HCT116 (cell line): ENCODE data around the gene GPAT3. TPM values are rescaled to one million over a fixed set of nuclear protein-coding genes. Genes with fewer than 3 reads are reported as not detected.

ENCODE experiments used
- ATAC-seq: fragments of 200-7000 bp; cut with Tn5 transposase; 2 replicates; pipeline ENCODE4 v1.9.1; 2020; ENCODE audit warnings: mild to moderate bottlenecking, moderate library complexity
- BruUV-seq: library from RNA; stranded (reverse); fragments of 400-500 nt; replicated peaks from 2 replicates; lab custom pipeline; 2021; lab: Mats Ljungman, UMichigan
- CTCF ChIA-PET: fragments of 300-600 bp; sonication (Branson Sonifier 250); formaldehyde crosslinking; loops from one replicate; lab custom pipeline; 2021; ENCODE audit warnings: antibody characterized with exemption; lab: Charles Lee
- POLR2A ChIA-PET: fragments of 300-600, 350-600 bp; sonication (Branson Sonifier 250); formaldehyde crosslinking; loops from one replicate; lab custom pipeline; 2021; ENCODE audit warnings: antibody characterized with exemption; lab: Charles Lee
- RAD21 ChIA-PET, 2 experiments: fragments of 300-600 bp; sonication (Branson Sonifier 250); formaldehyde crosslinking; loops; one replicate each; lab custom pipeline; 2023; ENCODE audit warnings: low total read pairs in 2 of 2; ENCODE audit not compliant: uncharacterized antibody in 2 of 2, unreplicated experiment in 2 of 2, low non-redundant PET in 1 of 2; lab: Charles Lee
- DNase-seq: peaks from one replicate; pipeline ENCODE4 v3.0.0-alpha.2; 2010; ENCODE audit warnings: low read depth, low spot score
- H2AFZ ChIP-seq: fragments of 200-600 bp; shearing (Covaris generic), sonication (generic); 2 replicates; pipeline ENCODE4 v1.6.1; 2017; ENCODE audit warnings: low read depth, mixed run types, mixed read lengths, antibody characterized with exemption, low read length; ENCODE audit not compliant: poor library complexity, severe bottlenecking
- H3K27ac ChIP-seq: 2 replicates; pipeline ENCODE4 v1.5.1; 2012; ENCODE audit warnings: low read depth, low read length
- H3K27me3 ChIP-seq: fragments of 200-600 bp; sonication (generic); 2 replicates; pipeline ENCODE4 v1.6.1; 2016; ENCODE audit warnings: mixed run types, low read length, mixed read lengths; ENCODE audit not compliant: insufficient read depth
- H3K36me3 ChIP-seq, 2 experiments: fragments of 200-500 bp in 1 of 2; fragments of 200-600 bp in 1 of 2; sonication (Bioruptor generic) in 1 of 2; sonication (generic) in 1 of 2; 2 replicates each; pipeline versions ENCODE4 v1.5.1 to v1.6.1; 2014 to 2016; ENCODE audit warnings: low read length in 2 of 2, inconsistent platforms in 1 of 2, mixed read lengths in 1 of 2, mixed run types in 1 of 2; ENCODE audit not compliant: insufficient read depth in 2 of 2, control insufficient read depth in 1 of 2
- H3K4me1 ChIP-seq, 2 experiments: fragments of 200-600 bp in 1 of 2; sonication (generic) in 1 of 2; 2 replicates each; pipeline versions ENCODE4 v1.5.1 to v1.6.1; 2012 to 2017; ENCODE audit warnings: low read length in 2 of 2, inconsistent platforms in 1 of 2, mild to moderate bottlenecking in 1 of 2, mixed read lengths in 1 of 2, mixed run types in 1 of 2, moderate library complexity in 1 of 2; ENCODE audit not compliant: insufficient read depth in 2 of 2, control insufficient read depth in 1 of 2
- H3K4me2 ChIP-seq: fragments of 200-600 bp; sonication (generic); 2 replicates; pipeline ENCODE4 v1.6.1; 2017; ENCODE audit warnings: mixed run types, low read length, mixed read lengths
- H3K4me3 ChIP-seq, 2 experiments: fragments of 200-600 bp in 1 of 2; sonication (generic) in 1 of 2; replicated peaks in 1 of 2; 2 replicates each; pipeline ENCODE4 v1.5.1; 2011 to 2016; ENCODE audit warnings: low read length in 2 of 2, control low read depth in 1 of 2, low read depth in 1 of 2, mild to moderate bottlenecking in 1 of 2, mixed read lengths in 1 of 2, mixed run types in 1 of 2
- H3K79me2 ChIP-seq: fragments of 200-600 bp; sonication (generic); 2 replicates; pipeline ENCODE4 v1.6.1; 2017; ENCODE audit warnings: mild to moderate bottlenecking, mixed run types, low read length, moderate library complexity, mixed read lengths; ENCODE audit not compliant: insufficient read depth
- H3K9ac ChIP-seq: fragments of 200-600 bp; sonication (generic); 2 replicates; pipeline ENCODE4 v1.6.1; 2016; ENCODE audit warnings: low read length, mixed read lengths
- H3K9me2 ChIP-seq: fragments of 200-600 bp; sonication (generic), shearing (Covaris generic); 2 replicates; pipeline ENCODE4 v1.6.1; 2017; ENCODE audit warnings: mixed run types, mild to moderate bottlenecking, moderate library complexity; ENCODE audit not compliant: insufficient read depth
- H3K9me3 ChIP-seq, 2 experiments: fragments of 200-500 bp in 1 of 2; fragments of 200-600 bp in 1 of 2; sonication (Bioruptor generic) in 1 of 2; sonication (generic) in 1 of 2; 2 replicates each; pipeline ENCODE4 v1.6.1; 2014 to 2017; ENCODE audit warnings: low read length in 2 of 2, mixed read lengths in 2 of 2, inconsistent platforms in 1 of 2, low read depth in 1 of 2, mild to moderate bottlenecking in 1 of 2, mixed run types in 1 of 2, moderate library complexity in 1 of 2; ENCODE audit not compliant: control insufficient read depth in 1 of 2, insufficient read depth in 1 of 2
- H4K20me1 ChIP-seq: fragments of 200-600 bp; sonication (generic), shearing (Covaris generic); 2 replicates; pipeline ENCODE4 v1.6.1; 2017; ENCODE audit warnings: mixed run types, mild to moderate bottlenecking, moderate library complexity; ENCODE audit not compliant: insufficient read depth
- EGR1 ChIP-seq: IDR thresholded peaks from 2 replicates; pipeline ENCODE4 v1.6.1; 2012; ENCODE audit warnings: low read depth
- EZH2 ChIP-seq: fragments of 200-600 bp; sonication (generic); IDR thresholded peaks from 2 replicates; pipeline ENCODE4 v1.6.1; 2017; ENCODE audit warnings: antibody characterized with exemption, mixed run types
- POLR2A ChIP-seq: IDR thresholded peaks from 2 replicates; pipeline ENCODE4 v1.7.0; 2011; ENCODE audit warnings: borderline replicate concordance; ENCODE audit not compliant: insufficient read depth, insufficient read length; ENCODE audit errors: extremely low read depth
- RAD21 ChIP-seq: IDR thresholded peaks from 2 replicates; pipeline ENCODE4 v1.6.1; 2012; ENCODE audit warnings: low read depth, mild to moderate bottlenecking
- SIN3A ChIP-seq: IDR thresholded peaks from 2 replicates; pipeline ENCODE4 v1.6.1; 2012; ENCODE audit warnings: low read depth
- SP1 ChIP-seq: IDR thresholded peaks from 2 replicates; pipeline ENCODE4 v1.6.1; 2012; ENCODE audit warnings: low read depth
- SRF ChIP-seq: IDR thresholded peaks from 2 replicates; pipeline ENCODE4 v1.6.1; 2012; ENCODE audit warnings: low read depth
- TCF7L2 ChIP-seq: IDR thresholded peaks from 2 replicates; pipeline ENCODE4 v1.7.0; 2011; ENCODE audit warnings: borderline replicate concordance, inconsistent platforms; ENCODE audit not compliant: insufficient read depth, insufficient read length; ENCODE audit errors: extremely low read depth
- ZNF274 ChIP-seq: fragments of 200-500 bp; sonication (Bioruptor generic); IDR thresholded peaks from 2 replicates; pipeline ENCODE4 v1.6.1; 2014; ENCODE audit warnings: mild to moderate bottlenecking, low read depth, low read length, inconsistent platforms
- intact Hi-C: fragments of 100-400 bp; cut with micrococcal nuclease; formaldehyde crosslinking; loops from 2 replicates; pipeline ENCODE4 v1.10.0; 2022
- total RNA-seq: library from RNA; stranded (reverse); gene quantifications from one replicate; pipeline ENCODE4 v1.2.1, GENCODE V29; 2021; ENCODE audit not compliant: unreplicated experiment
- TF ChIP-seq, protein P1 (sequence below): IDR thresholded peaks from 2 replicates; pipeline ENCODE4 v1.6.1; 2012; ENCODE audit warnings: low read depth
- TF ChIP-seq, protein P2 (sequence below): IDR thresholded peaks from 2 replicates; pipeline ENCODE4 v1.6.1; 2012
- TF ChIP-seq, protein P3 (sequence below), 3 experiments: fragments of 200-600 bp in 1 of 3; sonication (generic) in 1 of 3; IDR thresholded peaks in 2 of 3; conservative IDR thresholded peaks in 1 of 3; 2 replicates each; pipeline ENCODE4 v1.5.1; 2012 to 2017; ENCODE audit warnings: low read depth in 2 of 3, low read length in 2 of 3, antibody characterized with exemption in 1 of 3, borderline replicate concordance in 1 of 3, control low read depth in 1 of 3, mild to moderate bottlenecking in 1 of 3, mixed read lengths in 1 of 3, mixed run types in 1 of 3, moderate library complexity in 1 of 3; ENCODE audit not compliant: insufficient read depth in 1 of 3

Gene GPAT3
- total RNA-seq, 1 experiment from 2014 or later = 36.7 TPM

DNA sequence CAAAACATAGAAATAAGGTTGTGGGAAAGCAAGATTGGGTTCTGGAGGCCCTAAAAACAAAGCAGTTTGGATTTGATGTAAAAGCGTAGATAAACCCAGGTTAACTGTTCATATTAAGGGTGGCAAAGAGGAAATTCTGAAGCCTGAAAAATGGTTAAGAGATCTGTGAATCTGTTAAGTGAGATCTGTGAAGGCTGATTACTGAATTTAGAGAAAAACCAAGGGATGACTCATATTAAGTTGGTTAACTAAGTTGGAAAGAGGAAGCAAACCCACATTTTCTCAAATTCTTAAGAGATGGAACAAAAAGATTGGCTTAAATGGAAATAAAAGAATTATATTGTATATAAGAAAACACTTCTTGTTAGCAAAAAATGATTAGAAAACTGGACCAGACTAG is 22.8 kb downstream of the GPAT3 start:
- ChIA-PET POLR2A (no interaction called here), RAD21 (no interaction called here), CTCF (no interaction called here)
- TF ChIP-seq EGR1 (no peak), RAD21 (no peak), SIN3A (no peak), TCF7L2 (no peak), SP1 (no peak), SRF (no peak), ZNF274 (no peak), POLR2A (no peak), EZH2 (no peak)
- TF ChIP-seq, protein P1, sequence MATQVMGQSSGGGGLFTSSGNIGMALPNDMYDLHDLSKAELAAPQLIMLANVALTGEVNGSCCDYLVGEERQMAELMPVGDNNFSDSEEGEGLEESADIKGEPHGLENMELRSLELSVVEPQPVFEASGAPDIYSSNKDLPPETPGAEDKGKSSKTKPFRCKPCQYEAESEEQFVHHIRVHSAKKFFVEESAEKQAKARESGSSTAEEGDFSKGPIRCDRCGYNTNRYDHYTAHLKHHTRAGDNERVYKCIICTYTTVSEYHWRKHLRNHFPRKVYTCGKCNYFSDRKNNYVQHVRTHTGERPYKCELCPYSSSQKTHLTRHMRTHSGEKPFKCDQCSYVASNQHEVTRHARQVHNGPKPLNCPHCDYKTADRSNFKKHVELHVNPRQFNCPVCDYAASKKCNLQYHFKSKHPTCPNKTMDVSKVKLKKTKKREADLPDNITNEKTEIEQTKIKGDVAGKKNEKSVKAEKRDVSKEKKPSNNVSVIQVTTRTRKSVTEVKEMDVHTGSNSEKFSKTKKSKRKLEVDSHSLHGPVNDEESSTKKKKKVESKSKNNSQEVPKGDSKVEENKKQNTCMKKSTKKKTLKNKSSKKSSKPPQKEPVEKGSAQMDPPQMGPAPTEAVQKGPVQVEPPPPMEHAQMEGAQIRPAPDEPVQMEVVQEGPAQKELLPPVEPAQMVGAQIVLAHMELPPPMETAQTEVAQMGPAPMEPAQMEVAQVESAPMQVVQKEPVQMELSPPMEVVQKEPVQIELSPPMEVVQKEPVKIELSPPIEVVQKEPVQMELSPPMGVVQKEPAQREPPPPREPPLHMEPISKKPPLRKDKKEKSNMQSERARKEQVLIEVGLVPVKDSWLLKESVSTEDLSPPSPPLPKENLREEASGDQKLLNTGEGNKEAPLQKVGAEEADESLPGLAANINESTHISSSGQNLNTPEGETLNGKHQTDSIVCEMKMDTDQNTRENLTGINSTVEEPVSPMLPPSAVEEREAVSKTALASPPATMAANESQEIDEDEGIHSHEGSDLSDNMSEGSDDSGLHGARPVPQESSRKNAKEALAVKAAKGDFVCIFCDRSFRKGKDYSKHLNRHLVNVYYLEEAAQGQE = no peak
- TF ChIP-seq, protein P2, sequence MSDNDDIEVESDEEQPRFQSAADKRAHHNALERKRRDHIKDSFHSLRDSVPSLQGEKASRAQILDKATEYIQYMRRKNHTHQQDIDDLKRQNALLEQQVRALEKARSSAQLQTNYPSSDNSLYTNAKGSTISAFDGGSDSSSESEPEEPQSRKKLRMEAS = no peak
- TF ChIP-seq, protein P3, sequence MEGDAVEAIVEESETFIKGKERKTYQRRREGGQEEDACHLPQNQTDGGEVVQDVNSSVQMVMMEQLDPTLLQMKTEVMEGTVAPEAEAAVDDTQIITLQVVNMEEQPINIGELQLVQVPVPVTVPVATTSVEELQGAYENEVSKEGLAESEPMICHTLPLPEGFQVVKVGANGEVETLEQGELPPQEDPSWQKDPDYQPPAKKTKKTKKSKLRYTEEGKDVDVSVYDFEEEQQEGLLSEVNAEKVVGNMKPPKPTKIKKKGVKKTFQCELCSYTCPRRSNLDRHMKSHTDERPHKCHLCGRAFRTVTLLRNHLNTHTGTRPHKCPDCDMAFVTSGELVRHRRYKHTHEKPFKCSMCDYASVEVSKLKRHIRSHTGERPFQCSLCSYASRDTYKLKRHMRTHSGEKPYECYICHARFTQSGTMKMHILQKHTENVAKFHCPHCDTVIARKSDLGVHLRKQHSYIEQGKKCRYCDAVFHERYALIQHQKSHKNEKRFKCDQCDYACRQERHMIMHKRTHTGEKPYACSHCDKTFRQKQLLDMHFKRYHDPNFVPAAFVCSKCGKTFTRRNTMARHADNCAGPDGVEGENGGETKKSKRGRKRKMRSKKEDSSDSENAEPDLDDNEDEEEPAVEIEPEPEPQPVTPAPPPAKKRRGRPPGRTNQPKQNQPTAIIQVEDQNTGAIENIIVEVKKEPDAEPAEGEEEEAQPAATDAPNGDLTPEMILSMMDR (IDR thresholded peaks at IDR 0.05 in 2 of 3, conservative IDR thresholded peaks at IDR 0.05 in 1 of 3; ENCODE audit: borderline replicate concordance in 1 of 3, insufficient read depth in 1 of 3, low read depth in 2 of 3, low read length in 2 of 3) = no peak
- Histone ChIP-seq H3K27me3 (no peaks in the 10 kb centered on the region), H3K9ac (no peak overlapping the region), H3K9me2 (no peaks in the 10 kb centered on the region), H3K36me3 (no peaks in the 10 kb centered on the region), H2AFZ (no peak overlapping the region), H3K4me3 (no peak overlapping the region), H3K4me2 (peak overlapping the region; percentile 64), H3K79me2 (peaks cover 38% of the 10 kb centered on the region), H3K27ac (no peak overlapping the region), H3K4me1 (peaks cover 42 to 76% of the 10 kb centered on the region in 2 experiments), H3K9me3 (no peaks in the 10 kb centered on the region), H4K20me1 (peaks cover 7% of the 10 kb centered on the region; the same call in 1 of the 2 replicates)
- ATAC-seq (no peak), DNase-seq (no peak)
- no TSS peak for BruUV-seq
- intact Hi-C loops = no loop called here
